Measurements from ENCODE around the gene AACS. TPM values are rescaled to one million over a fixed set of nuclear protein-coding genes. Genes with fewer than 3 reads are reported as not detected.

Gene AACS, protein sequence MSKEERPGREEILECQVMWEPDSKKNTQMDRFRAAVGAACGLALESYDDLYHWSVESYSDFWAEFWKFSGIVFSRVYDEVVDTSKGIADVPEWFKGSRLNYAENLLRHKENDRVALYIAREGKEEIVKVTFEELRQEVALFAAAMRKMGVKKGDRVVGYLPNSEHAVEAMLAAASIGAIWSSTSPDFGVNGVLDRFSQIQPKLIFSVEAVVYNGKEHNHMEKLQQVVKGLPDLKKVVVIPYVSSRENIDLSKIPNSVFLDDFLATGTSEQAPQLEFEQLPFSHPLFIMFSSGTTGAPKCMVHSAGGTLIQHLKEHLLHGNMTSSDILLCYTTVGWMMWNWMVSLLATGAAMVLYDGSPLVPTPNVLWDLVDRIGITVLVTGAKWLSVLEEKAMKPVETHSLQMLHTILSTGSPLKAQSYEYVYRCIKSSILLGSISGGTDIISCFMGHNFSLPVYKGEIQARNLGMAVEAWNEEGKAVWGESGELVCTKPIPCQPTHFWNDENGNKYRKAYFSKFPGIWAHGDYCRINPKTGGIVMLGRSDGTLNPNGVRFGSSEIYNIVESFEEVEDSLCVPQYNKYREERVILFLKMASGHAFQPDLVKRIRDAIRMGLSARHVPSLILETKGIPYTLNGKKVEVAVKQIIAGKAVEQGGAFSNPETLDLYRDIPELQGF
- 17.4 and 21.3 TPM in 2 replicates for total RNA-seq

DNA sequence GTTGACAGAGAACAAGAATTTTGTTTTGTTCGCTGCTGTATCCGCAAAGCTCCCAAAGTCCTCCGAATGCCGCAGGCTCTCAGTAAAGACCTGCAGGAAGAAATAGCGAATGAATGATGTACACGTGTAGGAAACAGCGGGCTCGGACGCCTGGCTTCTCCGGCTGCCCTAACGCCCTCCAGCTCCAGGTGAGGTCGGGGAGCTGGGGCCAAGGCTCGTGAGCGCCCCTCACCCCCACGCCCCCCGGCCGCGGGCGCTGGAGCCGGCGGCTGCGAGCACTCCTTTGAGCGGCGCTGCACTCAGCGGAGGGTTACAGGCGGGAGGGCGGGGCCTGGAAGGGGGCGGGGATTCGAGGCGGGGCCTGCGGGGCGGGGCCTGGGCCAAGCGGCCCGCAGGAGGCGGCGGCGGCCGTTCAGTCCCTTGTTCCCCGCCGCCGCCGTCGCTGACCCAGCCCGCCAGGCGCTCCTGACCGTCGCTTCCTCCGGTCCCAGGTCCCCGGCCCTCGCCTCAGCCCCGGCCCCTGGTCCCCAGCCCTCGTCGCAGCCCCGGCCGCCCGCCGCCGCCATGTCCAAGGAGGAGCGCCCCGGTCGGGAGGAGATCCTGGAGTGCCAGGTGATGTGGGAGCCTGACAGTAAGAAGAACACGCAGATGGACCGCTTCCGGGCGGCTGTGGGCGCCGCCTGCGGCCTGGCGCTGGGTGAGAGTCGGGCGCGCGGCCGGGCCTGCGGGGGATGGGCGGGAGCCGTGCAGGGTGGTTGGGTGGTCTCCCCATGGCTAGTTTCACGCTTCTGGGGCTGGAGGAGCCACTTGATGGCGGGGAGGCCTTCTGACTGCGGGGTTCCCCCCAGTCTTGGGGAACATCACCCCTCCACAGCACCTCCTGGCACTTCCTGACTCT, at the start of gene AACS:
AACS (plus strand) TSS at position 415 of the 898 bp plus-strand sequence; CDS start at position 565, 150 bp downstream.

DNA sequence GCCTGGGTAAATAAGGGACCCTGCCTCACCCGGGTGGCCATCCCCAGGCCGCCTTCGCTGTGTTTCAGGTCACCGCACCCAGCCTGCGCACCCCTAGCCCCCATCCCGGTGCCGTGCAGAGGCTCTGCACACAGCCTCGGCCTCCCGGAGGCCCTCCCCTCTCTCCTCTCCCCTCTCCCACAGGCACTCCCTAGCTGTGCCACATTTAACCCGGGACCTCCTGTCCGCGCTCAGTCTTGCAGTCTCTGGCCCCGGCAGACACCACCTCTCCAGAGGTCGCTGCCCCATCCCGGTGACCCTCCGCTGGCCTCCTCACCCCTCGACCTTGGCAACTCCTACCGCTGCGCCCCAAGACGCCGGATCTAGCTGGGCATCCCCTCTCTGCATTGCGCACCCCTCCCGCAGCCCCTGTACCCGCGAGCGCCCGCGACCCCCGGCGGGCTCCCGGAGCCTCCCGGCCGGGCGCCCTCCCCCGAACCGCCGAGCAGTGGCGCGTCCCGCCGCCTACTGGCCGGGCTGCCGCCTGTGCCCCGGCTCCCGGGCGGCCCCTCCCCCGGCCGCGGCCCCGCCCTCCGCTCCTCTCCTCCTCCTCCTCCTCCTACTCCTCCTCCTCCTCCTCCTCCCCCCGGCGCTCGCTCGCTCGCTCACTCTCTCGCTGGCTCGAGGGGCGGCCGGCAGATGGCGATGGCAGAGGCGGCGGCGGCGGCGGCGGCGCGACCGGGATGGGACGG, 120.7 kb downstream of the AACS start, which contains the start of gene TMEM132B:
TMEM132B (plus strand) TSS at position 647 of the 731 bp plus-strand sequence.

Small RNAs within 50 kb of the gene (small RNA-seq; reads per million reads assigned to genes)
- not detected for gene AC122688.1

Other genes starting within 250 kb of the AACS start
- gene SCARB1, start 201.6 kb upstream of the AACS start, total RNA-seq, result 7.8 and 10.1 TPM in 2 replicates
- gene UBC, start 150.8 kb upstream of the AACS start, total RNA-seq, result 1,315 and 1,642 TPM in 2 replicates
- 11.0 and 14.4 TPM in 2 replicates for gene DHX37, start 76.3 kb upstream of the AACS start, total RNA-seq
- gene BRI3BP, start 71.8 kb upstream of the AACS start, total RNA-seq, result 3.4 and 5.1 TPM in 2 replicates
- 0.86 and 1.0 TPM in 2 replicates for gene TMEM132B, start 121.0 kb downstream of the AACS start, total RNA-seq

Measured in articular chondrocyte of knee joint (primary cell).